DMS 273 treated with DMSO at 0.1 percent for 48 hours (cell line): ENCODE results near the gene COL6A2.
"Not testable (repeated sequence)": the region's sequence is repeated elsewhere in the genome, so short reads cannot be mapped to it uniquely, and the experiment has no call there.

Experiments used
- DNase-seq: peaks from one replicate; lab custom pipeline; 2025; lab: John Stamatoyannopoulos, UW

COL6A2 gene

DNA sequence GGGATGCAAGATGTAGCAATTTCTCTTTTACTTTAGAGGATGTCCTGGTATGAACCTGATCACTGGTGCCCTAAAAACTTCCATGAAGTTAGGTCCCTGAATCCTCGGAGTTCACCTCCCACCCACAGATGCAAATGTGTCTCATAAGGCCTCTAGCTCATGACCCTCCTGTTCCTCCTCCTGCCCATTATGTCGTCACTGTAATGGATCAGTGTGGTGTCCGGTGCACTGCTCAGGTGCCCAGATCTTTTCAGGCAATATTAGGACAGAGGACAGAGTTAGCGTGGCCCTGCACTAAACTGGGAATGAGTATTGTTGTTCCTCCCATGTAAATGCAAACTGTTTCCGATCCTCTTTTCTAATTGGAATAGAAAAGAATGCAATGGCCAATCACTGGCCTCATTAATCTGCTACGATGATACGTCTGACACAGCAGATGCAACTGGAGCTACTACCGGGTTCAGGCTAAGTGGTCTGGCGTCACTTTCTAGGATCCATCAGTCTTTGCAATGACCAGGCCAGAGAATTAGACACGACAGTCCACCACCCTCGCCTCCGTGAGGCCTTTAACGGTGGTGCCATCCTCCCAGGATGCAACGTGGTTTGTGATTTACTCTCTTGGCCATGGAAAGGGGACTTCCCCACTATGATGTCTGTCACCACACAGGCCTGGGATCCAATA lies 3.4 kb upstream of the COL6A2 start:
- DNase-seq: no peak

DNA sequence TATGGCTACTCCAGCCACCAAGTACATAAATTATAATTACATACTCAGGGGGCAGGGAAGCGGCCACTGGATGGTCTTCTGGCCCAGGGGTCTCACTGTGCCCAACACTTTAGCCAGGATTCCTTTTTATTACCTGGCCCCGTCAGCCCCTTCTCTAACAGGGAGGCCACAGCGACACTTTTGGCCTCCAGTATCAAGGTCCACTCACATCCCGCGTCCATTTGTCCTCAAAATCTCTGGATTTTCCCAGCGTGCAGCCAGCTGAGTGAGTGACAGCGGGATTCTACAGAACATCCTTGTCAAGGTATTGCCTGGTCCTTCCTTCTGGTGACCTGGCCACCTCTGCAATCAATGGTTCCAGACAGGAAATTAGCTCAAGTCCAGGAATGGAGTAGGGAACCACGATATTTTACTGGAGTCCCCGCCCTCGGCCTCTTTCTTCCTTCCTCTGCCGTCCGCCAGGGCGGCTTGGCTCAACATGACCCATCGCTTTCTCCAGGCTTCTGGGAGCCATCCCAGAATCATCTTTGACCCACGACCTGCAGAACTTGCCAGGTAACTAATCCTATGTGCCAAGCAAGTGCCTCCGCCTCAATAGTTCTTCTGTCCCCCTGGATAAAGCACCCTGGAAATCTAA lies 2.7 kb upstream of the COL6A2 start:
- no peak for DNase-seq

GRCh38 chr21:46095814-46096595 lies 1.9 kb upstream of the COL6A2 start:
- DNase-seq: no peak

GRCh38 chr21:46096596-46097335 lies 1.1 kb upstream of the COL6A2 start:
- no peak for DNase-seq

- no peak for DNase-seq
Measured at GRCh38 chr21:46098303-46099141, 610 bp downstream of the COL6A2 start.

- no peak for DNase-seq
Measured at GRCh38 chr21:46099476-46099875, 1.6 kb downstream of the COL6A2 start.

DNA sequence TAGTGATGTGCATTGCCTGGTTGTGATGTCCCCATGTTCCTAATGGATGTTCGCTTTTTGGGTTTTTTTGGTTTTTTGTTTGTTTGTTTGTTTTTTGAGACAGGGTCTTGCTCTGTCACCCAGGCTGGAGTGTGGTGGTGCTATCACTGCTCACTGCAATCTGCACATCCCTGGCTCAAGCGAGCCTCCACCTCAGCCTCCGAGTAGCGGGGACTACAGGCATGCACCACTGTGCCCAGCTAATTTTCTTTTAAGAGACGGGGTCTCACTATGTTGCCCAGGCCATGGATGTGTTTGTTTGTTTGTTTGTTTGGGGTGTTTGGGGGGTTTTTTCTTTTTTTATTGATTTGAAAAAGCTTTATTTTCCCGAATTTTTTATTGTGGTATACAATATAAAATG lies 2.1 kb downstream of the COL6A2 start:
- no peak for DNase-seq

GRCh38 chr21:46100426-46100825 lies 2.5 kb downstream of the COL6A2 start:
- no peak for DNase-seq

DNA sequence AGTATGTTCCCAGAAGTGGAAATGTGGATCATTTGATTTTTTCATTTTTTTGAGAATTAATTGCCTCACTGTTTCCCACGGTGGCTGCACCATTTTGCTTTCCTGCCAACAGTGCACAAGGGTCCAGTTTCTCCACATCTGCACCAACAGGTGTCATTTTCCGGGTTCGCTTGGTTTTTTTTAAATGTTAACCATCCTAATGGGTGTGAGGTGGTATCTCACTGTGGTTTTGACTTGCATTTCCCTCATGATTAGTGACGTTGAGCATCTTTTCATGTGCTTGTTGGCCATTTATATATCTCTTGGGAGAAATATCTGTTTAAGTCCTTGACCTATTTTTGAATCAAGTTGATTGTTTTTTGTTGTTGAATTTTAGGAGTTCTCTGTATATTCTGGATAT lies 3.0 kb downstream of the COL6A2 start:
- DNase-seq: no peak

- DNase-seq: no peak
Measured at GRCh38 chr21:46104104-46104503, 6.2 kb downstream of the COL6A2 start.

DNA sequence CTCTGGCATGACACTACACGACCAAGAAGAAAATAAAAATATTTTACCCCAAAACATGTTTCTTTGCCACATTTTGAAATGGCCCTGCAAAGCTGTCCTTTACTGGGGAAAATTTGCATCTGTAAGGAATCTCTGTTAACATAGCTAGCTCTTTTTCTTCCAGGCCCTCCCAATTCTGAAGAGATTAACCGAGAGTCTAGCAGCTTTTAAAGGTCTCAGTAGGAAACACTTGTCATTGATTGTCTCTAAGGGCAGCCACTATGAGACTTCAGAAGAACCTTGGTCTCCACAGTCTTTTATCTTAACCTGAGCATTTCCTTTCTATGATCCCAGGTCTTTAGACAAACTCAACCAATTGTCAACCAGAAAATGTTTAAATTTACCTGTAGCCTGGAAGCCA lies 9.5 kb downstream of the COL6A2 start:
- not testable (repeated sequence) for DNase-seq

DNA sequence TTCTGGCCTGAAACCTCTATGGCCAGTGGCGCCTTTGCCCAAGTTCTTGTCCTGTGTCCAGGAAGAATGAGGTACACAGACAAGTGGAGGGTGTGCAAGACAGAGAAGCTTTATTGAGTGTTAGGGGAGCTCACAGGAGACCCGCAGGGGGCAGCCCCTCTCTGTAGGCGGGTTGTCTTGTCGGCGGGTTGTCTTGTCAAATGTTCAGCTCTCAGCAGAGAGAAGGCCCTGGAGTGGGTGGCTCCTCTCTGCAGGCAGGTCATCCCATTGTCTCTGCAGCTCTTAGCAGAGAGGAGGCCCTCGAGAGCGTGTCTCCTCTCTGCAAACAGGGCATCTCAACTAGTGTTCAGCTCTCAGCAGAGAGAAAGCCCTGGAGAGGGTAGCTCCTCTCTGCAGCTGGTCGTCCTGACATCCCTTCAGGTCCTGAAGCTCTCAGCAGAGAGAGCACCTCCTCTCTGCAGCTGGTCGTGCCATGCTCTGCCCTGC lies 11.0 kb downstream of the COL6A2 start:
- no peak for DNase-seq

DNA sequence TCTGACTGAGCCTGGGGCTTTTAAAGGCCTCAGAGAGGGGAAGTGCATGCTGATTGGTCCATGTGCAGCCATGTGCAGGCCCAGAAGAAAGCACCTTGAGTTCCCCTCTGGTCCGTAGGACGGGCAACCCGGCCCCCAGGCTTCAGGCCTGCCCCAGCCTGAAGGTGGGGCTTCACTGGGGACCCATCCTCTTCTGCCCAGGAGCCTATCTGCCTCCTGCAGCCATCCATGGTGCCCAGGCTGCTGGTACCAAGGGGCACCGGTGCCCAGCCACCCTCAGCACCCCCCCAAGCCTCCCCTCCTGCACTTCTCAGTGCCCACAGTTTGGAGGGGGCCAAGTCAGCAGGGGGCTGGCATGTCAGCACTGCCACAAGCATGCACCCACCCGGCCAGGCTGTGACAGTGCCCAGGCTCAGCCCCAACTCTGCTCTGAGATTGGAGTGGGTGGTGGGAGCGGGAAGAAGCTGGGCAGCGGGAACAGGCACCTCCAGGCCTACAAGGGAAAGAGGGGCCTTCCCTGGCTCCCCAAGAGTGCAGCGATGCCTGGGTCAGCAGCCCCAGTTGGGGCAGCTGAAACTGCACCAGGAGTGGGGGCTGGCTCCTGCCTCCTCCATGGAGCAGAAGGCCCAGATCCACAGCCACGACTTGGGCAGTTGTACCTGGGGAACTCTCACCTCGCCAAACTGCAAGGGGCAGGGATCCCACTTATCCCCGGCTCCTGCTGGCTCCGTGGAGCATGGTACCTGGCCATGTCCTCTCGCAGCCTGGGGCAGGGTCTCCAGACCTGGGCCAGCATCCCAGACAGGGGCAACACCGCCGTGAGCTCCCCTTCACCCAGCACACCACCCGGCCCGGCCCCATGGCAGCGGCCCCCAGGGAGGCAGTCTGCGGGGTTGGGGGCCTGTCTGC lies 11.7 kb downstream of the COL6A2 start:
- no peak for DNase-seq

- DNase-seq: no peak
Measured at GRCh38 chr21:46110499-46111192, 12.7 kb downstream of the COL6A2 start.

- no peak for DNase-seq
Measured at GRCh38 chr21:46111193-46111571, 13.3 kb downstream of the COL6A2 start.

DNA sequence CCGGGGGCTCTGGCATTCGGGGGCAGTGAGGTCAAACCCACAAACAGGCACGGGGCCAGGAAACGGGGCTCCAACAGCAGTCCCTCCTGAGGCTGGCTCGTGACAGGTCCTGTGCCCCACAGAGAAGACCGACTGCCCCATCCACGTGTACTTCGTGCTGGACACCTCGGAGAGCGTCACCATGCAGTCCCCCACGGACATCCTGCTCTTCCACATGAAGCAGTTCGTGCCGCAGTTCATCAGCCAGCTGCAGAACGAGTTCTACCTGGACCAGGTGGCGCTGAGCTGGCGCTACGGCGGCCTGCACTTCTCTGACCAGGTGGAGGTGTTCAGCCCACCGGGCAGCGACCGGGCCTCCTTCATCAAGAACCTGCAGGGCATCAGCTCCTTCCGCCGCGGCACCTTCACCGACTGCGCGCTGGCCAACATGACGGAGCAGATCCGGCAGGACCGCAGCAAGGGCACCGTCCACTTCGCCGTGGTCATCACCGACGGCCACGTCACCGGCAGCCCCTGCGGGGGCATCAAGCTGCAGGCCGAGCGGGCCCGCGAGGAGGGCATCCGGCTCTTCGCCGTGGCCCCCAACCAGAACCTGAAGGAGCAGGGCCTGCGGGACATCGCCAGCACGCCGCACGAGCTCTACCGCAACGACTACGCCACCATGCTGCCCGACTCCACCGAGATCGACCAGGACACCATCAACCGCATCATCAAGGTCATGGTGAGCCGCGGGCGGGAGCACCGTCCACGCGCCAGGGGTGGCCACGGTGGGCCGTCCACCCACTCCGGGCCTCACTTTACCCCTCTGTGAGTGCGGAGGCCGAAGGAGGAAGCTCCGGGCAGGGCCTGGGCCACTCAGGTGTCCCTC lies 14.2 kb downstream of the COL6A2 start:
- DNase-seq: no peak

- DNase-seq: no peak
Measured at GRCh38 chr21:46112725-46113215, 14.9 kb downstream of the COL6A2 start.

GRCh38 chr21:46113497-46114176 lies 15.7 kb downstream of the COL6A2 start:
- no peak for DNase-seq
